ENCODE measurements around the gene CMAS.
"Not testable (repeated sequence)": the region's sequence is repeated elsewhere in the genome, so short reads cannot be mapped to it uniquely, and the experiment has no call there.

The CMAS gene

DNA sequence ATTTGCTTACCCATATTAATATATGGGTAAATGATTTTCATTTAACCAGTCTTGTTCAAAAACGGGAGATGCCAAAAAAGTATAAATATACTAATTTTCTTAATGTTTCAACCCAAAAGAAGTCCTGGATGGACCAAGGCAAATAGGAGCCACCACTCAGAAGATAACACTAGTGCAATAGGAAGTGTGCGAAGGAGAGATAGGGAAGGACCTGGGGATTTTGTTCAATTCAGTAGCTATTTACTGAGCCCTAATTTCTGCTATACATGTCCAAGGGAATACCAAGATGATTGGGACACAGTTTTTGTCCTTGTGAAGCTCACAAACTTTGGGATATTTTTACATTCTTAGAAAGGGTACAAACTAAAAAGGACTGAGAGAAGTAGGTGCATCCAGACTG, 1.5 kb downstream of the CMAS start:
- DNase-seq (ENCODE audit: low spot score), result no peak

DNA sequence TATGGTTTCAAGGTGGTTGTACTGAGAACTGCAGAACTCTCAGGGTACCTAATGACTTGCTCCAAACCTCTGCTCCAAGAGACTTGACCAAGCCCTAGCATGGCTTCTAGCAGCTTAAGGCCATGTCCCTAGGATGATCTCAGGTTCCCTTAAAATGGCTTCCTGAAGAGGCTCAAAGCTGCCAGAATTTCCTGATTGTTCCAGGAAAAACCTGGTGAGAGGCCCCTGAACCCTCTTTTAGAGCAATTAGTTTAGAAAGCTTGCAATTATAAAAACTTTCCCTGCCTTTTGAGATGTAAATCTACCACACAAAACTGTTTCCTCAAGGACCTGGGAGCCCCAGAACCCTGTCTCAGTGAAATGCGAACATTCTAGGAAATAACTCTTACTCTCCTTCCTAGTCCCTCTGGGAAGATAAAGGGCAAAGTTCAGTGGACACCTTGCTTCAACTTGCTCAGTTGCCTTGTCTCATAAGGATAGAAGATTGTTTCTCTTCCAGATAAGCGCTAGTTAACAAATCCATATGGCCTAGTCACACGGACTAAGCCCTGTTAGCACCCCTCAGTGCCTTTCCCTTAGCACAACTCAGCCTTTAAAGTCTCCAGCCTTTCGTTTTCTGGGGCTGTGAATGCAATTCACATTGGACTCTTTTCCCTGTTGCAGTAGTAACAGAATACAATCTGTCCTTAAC, 2.5 kb downstream of the CMAS start:
- no peak for DNase-seq (ENCODE audit: low spot score)

DNA sequence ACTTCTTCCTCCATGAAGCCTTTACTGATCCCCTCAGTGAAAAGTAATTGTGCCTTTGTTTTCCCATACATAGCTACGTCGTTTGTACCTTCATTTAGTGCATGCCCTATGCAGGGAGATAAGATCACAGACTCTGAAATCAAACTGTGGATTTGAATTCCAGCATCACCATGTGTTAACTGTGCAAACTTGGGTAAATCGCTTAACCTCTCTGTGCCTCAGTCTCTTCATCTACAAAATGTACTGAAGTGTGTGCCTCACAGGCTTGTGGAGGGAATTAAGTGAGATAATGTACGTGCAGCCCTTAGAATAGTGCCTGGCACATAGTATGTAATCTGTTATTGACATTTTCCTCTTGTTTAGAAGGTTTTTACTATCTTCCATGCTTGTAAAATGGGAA, 4.1 kb downstream of the CMAS start:
- DNase-seq (ENCODE audit: low spot score), result no peak

DNA sequence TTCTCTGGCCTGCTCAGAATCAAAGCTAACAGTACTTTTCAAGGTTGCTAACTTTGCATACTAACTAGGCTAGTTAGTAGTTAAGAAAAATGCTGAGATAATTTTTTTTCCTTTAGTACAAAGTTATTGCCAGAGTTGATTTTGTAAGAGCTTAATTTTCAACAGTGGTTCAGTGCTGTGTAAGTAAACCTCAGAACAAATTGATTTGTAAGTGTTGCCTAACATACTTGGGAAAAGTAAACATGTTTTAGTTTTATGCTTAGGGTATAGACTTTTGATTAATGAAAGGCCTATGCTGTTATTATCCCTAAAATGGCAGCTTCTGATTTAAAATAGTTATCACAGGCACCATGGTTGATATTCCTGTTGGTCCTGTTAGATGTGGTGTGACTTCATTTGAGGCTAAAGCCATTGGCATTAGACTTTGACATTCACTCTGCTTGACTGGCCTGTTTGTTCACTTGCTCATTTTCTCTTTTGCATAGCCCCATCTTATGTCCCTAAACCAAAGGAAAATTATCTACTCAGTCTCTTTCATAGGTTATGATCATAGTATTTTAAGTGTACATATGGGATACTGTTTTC, 5.2 kb downstream of the CMAS start:
- DNase-seq (ENCODE audit: low spot score), result no peak

DNA sequence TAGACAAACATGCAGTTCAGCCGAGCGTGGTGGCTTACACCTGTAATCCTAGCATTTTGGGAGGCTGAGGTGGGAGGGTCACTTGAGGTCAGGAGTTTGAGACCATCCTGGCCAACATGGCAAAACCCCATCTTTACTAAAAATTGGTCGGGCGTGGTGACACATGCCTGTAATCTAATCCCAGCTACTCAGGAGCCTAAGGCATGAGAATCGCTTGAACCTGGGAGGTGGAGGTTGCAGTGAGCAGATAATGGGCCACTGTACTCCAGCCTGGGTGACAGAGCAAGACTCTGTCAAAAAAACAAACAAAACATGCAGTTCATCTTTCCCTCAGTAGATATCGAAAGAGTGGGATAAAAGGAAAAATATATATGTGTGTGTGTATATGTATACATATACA, 7.0 kb downstream of the CMAS start:
- DNase-seq (ENCODE audit: low spot score), result not testable (repeated sequence)

DNA sequence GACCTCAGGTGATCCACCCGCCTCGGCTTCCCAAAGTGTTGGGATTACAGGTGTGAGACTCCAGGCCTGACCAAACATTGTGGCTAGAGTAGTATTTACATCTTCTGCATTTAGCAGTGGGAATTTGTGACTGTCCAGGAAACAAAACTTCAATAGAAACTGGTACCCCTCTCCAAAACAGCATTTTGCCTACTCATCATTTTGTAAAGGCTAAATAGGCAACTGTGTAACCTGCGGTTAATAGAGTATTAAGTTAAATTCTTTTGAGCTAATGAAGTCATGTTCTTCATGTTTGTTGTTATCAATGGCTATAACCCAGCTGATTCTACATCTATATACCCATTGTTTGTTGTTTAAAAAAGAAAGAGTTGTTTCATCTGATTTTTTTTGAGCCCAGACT, 8.1 kb downstream of the CMAS start:
- no peak for DNase-seq (ENCODE audit: low spot score)

DNA sequence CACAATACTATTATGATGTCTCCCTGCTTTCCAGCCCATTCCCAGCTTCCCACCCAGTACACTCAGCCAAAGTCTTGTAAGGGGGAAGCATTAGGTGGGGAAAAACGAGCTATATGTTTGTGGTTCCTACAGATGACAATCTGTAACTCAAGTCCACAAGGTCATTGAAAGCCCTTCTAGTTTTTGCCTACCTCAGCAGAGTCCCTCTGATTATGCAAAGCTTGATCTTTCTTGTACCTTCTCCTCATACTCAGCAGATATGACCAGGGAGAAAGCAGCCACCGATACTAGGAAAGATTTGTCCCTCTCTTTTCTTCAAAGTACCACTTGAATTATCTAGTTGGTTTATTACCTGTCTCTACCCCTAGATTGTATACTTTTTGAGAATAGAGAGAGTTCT, 10.6 kb downstream of the CMAS start:
- no peak for DNase-seq (ENCODE audit: low spot score)

DNA sequence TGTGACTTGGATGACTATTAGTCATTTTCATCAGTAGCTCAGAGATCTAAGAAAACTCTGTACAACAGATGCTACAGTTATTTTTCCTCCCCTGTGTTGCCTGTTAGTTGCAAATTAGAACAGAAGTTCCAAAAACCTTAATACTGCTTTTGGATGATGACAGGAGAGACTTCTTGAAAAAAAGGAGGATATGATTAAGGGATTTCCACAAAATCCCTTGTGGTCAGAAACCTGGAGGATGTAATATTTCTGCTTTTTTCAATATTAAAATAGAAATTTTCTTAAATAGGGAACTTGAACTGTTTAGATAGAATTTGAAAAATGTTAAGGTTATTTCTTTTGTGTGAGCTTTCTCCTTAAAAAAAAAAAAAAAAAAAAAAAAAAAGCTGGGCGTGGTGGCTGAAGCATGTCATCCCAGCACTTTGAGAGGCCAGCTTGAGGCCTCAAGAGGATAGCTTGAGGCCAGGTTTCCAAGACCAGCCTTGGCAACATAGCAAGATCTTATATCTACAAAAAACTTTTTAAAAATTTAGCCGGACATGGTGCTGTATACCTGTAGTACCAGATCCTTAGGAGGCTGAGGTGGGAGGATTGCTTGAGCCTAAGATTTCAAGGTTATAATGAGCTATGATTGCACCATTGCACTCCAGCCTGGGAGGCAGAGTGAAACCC, 14.1 kb downstream of the CMAS start:
- no peak for DNase-seq (ENCODE audit: low spot score)

DNA sequence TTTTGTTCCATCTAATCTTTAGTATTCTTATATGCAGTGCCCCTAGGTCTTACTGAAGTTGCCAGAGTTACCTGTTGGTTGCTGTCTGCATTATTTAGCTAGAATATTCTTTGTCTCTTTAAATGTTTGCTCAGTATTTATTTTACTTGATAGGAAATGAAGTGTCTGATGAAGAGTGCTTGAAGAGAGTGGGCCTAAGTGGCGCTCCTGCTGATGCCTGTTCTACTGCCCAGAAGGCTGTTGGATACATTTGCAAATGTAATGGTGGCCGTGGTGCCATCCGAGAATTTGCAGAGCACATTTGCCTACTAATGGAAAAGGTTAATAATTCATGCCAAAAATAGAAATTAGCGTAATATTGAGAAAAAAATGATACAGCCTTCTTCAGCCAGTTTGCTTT, 18.9 kb downstream of the CMAS start:
- DNase-seq (ENCODE audit: low spot score), result no peak

DNA sequence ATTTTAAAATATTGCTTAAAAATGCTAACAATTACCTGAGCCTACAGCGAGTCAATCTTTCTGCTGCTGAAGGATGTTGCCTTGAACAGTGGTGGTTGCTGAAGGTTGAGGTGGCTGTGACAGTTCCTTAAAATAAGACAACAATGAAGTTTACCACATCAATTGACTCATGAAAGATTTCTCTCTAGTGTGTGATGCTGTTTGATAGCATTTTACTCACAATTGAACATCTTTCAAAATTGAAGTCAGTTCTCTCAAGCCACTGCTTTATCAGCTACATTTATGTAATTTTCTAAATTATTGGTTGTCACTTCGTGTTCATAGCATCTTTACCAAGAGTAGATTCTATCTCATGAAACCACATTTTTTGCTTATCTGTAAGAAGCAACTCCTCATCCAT, 20.3 kb downstream of the CMAS start:
- DNase-seq (ENCODE audit: low spot score), result no peak

DNA sequence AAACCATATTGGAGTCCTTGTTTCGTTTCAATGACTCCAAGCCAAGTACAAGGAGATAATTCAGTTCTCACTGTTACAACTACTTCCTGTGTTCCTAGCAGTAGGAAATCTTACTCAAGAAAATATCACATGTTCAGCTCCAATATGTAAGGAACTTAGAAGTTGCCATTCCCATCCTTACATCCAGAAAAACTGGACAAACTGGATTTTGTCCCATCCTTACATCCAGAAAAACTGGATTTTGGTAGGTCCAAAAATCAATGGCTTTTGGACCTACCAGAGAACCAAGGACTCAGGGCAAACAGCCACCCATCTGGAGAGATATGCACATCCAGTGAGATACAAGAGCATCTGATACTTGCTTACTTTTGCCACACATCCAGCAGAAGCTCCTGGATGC, 23.8 kb downstream of the CMAS start:
- no peak for DNase-seq (ENCODE audit: low spot score)

DNA sequence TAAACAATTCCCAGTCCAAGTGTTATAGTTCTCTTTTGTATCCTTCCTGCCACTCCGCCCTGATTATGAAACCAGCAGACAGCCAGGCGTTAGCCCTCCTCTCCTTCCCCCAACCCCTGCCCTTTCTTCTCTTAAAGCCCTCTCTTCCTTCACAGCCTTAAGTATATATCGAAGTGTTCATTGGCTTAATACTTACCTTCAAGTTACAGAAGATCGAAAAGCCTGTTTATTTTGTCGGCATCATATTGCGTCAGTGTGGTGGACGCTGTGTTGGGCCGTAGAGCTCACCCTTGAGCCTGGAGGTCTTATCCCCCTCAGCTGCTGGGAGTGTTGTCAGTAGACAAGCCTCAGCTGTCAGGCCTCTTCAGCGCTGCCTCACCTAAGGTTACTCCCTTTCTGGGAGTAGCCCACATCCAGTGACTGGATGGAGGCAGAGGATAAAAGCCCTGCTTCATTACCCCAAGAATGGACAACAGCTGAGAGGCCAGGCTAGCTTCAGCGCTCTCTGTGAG, 36.2 kb downstream of the CMAS start:
- DNase-seq (ENCODE audit: low spot score), result no peak

DNA sequence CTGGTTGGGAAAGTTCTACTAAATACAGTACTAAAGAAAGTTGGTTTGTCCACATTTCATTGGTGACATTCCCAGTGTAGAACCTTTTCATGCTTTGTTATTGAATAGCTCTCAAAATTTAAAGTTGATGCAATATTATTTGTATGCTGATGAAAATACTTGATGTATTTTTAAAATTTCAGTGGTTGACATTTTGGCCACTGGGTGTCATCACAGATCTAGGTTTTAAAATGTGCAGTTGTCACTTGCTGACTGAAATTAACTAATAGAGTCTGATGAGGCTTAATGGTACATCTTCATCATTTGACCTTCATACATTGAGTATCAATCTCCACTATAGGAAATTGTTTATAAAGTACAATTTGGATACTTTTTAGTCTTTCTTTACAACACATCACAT, 37.1 kb downstream of the CMAS start:
- DNase-seq (ENCODE audit: low spot score), result peak; percentile 75

DNA sequence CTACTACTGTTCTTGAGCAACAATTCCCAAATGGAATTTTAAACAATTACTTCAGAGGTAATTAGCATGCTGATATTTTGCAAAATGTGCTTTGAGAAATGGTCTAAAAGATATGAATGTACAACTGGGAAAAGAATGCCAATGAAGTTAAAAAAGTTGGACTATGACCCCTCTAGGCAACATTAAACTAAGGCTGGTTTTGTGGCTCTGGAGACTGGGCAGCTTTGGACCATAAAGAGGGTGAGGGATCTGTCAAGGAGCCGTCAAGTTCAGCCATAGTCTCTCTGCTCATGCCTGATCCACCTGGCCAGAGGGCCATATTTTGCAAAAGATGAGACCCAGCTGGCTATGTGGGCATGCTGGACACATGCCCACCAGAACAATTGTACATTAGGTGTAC, 38.8 kb downstream of the CMAS start:
- DNase-seq (ENCODE audit: low spot score), result no peak

DNA sequence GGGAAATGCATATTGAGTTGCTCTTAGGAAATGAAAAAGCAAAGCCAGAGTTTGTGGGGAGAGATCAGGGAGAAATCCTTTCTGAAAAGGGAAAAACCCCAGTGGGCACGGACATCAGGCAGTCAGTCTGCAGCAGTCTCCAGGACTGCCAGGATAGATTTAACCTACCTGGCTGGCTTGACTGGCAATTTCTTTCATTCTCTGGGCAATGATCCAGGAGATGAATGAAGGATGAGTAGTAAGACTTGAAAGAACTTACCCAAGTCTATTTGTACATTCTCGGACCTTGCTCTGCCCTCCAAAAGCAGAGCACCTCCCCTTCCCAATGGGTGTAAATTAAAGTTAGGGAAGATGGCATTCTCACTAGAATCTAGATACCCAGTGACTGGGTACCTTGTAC, 42.9 kb downstream of the CMAS start:
- no peak for DNase-seq (ENCODE audit: low spot score)

DNA sequence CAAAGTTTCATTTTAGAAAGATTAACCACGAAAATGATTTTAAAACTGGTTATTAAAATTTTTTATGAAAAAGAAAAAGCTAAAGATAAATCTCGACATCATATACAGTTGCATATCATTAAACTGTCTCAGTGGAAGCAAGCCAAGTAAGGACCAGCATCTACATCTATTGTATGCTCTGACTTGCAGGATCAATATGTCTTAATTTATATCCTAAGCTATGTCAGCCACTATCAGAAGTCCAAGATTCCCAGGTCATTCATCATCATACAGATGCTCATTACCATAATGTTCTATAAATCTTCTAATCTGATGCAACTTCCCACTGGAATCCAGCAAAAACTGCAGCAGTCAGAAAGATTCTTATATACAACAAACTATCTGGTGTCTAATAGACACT, 43.5 kb downstream of the CMAS start:
- no peak for DNase-seq (ENCODE audit: low spot score)

DNA sequence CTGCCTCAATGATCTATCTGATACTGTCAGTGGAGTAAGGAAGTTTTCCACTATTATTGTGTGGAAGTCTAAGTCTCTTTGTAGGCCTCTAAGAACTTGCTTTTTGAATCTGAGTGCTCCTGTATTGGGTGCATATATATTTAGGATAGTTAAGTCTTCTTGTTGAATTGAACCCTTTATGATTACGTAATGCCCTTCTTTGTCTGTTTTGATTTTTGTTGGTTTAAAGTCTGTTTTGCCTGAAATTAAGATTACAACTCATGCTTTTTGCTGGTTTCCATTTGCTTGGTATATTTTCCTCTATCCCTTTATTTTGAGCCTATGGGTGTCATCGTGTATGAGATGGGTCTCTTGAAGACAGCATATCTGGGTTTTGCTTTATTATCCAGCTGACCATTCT, 53.0 kb downstream of the CMAS start:
- not testable (repeated sequence) for DNase-seq (ENCODE audit: low spot score)

DNA sequence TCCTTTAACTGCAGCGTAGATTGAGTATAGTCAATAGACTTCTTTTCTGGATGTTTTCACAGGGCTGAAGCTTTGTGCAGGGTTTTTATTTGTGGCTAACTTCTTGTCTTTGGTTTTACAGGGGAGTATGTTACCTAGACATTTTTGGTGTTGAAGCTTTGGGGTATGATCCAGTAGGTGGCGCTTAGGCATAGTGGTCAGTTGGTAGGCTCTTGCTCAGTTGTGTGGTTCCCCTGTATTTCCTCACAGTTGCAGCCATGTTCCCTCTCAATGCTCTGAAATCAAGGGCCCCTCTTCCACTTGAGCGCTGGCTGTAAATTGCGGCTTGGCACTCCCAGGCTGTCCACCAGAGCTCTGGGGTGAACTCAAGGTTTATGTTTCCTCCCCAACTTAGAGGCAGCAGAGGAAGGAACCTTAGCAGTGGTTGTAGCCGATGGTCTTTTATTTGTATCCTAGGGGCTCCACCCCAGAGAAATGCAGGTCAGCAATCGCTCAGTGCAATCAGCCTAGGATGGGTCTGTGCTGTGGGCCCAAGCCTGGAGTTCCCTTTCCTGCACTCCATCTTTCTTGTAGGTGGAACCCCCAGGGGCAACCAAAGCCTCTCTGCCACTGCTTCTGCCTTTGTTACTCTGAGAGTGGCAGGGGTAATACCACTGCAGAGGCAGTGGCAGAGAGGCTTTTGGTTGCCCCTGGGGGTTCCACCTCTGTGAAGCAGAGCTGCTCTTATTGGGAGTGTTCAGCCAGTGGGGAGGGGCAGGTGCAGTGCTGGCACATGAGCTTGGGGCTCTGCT, 55.1 kb downstream of the CMAS start:
- peak; percentile 63 for DNase-seq (ENCODE audit: low spot score)

DNA sequence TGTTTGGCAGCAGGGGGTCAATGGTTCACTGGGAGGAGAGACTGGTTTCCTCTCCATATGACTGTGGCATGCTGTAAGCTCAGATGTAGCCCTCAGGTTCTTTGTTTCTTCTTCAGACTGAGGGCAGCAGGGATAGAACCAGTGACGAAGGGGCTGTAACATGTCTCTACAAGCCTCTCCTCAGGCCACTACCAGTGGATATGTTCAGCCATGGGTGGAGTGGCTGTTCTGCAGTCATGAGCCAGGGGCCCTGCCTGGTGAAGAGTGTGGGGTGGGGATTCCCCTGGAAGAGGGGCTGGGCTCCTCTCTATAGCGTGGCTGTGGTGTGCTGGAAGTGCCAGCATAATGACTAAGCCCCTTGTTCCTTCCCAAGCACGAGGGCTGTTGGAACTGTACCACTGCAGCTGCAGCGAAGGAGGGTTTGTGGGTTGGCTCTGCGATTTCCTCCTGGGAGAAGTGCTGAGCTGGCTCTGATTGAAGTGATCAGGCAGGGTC, 55.8 kb downstream of the CMAS start:
- DNase-seq (ENCODE audit: low spot score), result no peak

DNA sequence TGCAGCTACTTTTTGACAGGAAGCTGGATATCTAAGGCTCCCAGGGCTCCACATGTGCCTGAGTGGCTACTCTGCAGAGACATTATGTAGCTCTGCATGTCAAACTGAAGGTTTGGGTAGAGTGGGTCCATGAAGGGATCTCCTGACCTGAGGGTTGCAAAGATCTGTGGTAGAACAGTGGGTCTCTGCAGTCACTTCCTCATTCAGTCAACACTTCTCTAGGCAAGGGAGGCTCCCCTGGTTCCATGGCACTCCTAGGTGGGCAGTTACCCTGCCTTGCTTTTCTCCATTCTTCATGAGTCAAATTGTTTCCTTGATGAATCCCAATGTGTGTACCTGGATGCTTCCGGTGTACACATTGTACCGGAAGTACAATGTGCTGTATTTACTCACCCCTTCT, 57.4 kb downstream of the CMAS start:
- DNase-seq (ENCODE audit: low spot score), result no peak

DNA sequence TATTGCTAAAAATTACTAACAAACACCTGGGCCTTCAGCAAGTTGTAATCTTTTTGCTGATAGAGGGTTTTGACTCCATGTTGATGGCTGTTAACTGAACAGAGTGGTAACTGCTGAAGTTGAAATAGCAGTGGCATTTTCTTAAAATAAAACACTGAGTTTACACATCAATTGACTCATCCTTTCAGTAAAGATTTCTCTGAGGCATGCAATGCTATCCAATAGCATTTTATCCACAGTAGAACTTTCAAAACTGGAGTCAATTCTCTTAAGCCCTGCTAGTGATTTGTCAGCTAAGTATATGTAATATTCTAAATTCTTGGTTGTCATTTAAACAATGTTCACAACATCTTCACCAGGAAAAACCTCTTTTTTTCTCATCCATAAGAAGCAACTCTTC, 59.5 kb downstream of the CMAS start:
- DNase-seq (ENCODE audit: low spot score), result no peak

DNA sequence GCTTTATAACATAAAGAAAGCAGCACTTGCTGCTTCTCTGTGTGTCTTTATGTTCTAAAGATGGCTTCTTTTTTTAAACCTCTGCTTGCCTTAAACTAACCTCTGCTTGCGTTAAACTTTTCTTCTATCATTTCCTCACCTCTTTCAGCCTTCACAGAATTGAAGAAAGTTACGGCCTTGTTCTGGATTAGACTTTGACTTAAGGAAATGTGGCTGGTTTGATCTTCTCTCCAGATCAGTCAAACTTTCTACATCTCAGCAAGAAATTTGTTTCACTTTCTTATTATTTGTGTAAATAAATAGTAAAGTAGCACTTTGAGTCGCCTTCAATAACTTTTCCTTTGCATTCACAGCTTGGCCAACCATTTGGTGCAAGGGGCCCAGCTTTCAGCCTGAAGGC, 64.2 kb downstream of the CMAS start:
- no peak for DNase-seq (ENCODE audit: low spot score)
